IPS-18c (cell line): ENCODE data around the gene PTP4A2.

Experiments used
- H3K4me3 ChIP-seq: 2 replicates; pipeline ENCODE4 v1.7.0; 2013; ENCODE audit warnings: low read depth, mild to moderate bottlenecking, low read length, moderate library complexity; ENCODE audit not compliant: insufficient read depth
- H3K9me3 ChIP-seq: one replicate; pipeline ENCODE4 v1.6.1; 2013; ENCODE audit warnings: mild to moderate bottlenecking, low read length, moderate library complexity; ENCODE audit not compliant: control insufficient read depth, insufficient read depth

PTP4A2 gene

DNA sequence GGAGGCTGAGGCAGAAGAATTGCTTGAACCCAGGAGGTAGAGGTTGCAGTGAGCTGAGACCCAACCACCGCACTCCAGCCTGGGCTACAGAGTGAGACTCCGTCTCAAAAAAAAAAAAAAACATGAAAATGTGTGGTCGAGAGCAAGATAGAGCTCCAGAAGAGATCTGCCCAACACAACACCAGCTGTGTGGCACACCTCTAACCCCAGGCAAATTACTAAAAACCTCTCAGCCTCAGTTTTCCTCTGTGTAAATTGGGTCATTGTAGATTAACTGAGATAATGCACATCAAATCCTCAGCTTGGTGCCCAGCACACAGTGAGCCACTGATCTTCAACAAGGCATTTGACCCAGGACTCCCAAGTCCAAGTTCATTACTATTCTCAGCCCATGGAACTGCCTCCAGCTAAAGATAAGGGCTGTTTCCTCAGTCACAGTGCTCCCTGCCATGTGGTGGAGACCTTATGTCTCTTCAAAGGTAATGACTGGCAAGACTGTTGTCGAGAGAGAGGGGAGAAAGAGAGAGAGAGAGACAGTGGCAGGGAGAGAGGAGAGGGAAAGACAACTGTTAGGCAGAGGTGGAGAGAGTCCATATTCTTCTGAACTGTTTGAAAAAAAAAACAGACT lies 58.1 kb downstream of the PTP4A2 start:
- H3K9me3 ChIP-seq, result no peaks in the 10 kb centered on the region
- H3K4me3 ChIP-seq, result no peak overlapping the region

DNA sequence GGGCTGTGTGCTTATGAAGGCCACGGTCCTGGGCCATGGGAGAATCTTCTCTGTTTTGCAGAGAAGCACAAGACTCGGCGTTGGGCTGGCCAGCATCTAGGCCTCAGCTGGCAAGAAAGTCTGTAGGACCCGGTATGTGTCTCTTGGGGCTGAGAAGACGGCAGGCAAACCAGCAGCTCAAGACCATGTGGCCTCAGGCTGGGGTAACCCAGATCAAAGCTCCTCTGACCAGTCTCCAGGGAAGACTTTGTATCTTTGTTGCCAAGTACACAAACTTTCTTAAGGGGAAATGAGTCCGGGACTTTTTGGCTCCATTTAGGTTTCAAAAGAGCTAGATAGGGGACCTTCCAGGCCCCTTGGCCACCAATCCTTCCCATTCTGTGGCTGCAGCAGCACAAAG lies 60.1 kb downstream of the PTP4A2 start:
- no peaks in the 10 kb centered on the region for H3K9me3 ChIP-seq
- H3K4me3 ChIP-seq, result no peak overlapping the region

GRCh38 chr1:31877544-31877943 lies 60.6 kb downstream of the PTP4A2 start:
- no peak overlapping the region for H3K4me3 ChIP-seq
- no peaks in the 10 kb centered on the region for H3K9me3 ChIP-seq

- Histone ChIP-seq H3K9me3 (no peaks in the 10 kb centered on the region), H3K4me3 (no peak overlapping the region)
Observed at GRCh38 chr1:31875636-31876236, 62.4 kb downstream of the PTP4A2 start.

GRCh38 chr1:31874942-31875341 lies 63.2 kb downstream of the PTP4A2 start:
- no peak overlapping the region for H3K4me3 ChIP-seq
- no peaks in the 10 kb centered on the region for H3K9me3 ChIP-seq

- Histone ChIP-seq H3K4me3 (no peak overlapping the region), H3K9me3 (peaks cover 2% of the 10 kb centered on the region)
Observed at GRCh38 chr1:31872658-31873636, 65.2 kb downstream of the PTP4A2 start.

- Histone ChIP-seq H3K4me3 (no peak overlapping the region), H3K9me3 (peaks cover 2% of the 10 kb centered on the region)
Observed at GRCh38 chr1:31871703-31872102, 66.5 kb downstream of the PTP4A2 start.

- Histone ChIP-seq H3K9me3 (peaks cover 2% of the 10 kb centered on the region), H3K4me3 (no peak overlapping the region)
Observed at GRCh38 chr1:31870086-31870736, 68.0 kb downstream of the PTP4A2 start.

DNA sequence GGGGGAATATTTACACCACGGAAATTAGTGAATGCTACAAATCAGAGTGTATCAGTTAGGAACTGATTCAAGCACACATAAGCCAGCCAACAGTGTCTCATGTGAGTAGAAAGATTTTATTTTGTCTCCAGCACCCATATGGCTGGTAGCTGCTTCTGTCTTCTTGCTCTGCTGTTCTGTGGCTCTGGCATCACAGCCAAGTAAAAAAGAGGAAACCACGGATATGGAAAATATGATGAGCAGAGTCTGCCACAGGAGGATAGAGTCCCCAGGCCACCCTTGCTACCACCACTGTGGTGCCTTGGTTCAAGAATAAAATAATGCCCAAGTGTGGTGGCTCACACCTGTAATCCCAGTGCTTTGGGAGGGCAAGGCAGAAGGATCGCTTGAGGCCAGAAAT lies 68.7 kb downstream of the PTP4A2 start:
- Histone ChIP-seq H3K9me3 (peaks cover 2% of the 10 kb centered on the region), H3K4me3 (no peak overlapping the region)

DNA sequence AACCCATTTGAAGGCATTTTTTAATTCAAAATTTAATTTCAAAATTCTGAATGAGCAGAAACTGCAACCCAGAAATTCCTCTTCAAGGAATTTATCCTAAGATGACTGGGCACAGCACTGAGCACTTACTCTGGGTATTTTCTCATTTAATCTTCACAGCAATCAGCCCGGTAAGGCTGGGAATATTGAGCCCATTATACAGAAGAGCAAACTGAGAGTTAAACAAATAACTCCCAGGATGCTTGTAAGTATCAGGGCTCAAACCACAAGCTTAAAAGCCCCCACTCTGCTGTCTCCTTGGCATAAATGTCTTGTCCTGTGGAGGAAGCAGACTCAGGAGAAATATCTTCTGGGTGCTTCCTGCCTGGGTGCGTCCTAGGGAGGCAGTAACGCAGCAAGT lies 69.3 kb downstream of the PTP4A2 start:
- Histone ChIP-seq H3K4me3 (no peak overlapping the region), H3K9me3 (peaks cover 2% of the 10 kb centered on the region)

- H3K4me3 ChIP-seq, result no peak overlapping the region
- H3K9me3 ChIP-seq, result peaks cover 2% of the 10 kb centered on the region
Observed at GRCh38 chr1:31867546-31867945, 70.6 kb downstream of the PTP4A2 start.

DNA sequence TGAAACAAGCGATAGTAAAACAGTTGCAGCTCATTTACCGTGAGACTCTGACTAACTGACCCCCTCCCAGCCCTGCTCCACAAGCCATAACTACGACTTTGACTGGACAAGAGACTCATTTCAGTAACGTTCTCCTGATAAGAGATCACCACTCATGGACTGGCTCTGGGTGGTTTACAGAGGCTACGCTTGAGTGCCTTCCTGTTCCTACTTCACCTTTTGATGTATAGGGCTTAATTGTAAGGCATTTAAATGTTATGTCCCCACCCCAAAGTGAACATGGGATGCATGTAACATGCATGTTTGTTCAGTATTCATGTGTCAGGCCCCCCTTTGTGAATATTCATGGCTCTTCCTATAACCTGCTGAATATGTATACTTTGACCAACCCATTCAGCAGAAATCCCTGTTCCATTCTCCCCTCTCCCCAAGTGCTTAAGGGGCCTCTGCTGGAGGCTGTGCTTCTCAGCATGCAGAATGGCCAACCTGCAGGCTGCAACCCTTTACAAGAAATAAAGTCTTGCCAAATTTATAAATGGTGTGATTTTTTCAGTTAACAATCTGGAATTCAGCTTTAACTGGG lies 71.6 kb downstream of the PTP4A2 start:
- no peak overlapping the region for H3K4me3 ChIP-seq

DNA sequence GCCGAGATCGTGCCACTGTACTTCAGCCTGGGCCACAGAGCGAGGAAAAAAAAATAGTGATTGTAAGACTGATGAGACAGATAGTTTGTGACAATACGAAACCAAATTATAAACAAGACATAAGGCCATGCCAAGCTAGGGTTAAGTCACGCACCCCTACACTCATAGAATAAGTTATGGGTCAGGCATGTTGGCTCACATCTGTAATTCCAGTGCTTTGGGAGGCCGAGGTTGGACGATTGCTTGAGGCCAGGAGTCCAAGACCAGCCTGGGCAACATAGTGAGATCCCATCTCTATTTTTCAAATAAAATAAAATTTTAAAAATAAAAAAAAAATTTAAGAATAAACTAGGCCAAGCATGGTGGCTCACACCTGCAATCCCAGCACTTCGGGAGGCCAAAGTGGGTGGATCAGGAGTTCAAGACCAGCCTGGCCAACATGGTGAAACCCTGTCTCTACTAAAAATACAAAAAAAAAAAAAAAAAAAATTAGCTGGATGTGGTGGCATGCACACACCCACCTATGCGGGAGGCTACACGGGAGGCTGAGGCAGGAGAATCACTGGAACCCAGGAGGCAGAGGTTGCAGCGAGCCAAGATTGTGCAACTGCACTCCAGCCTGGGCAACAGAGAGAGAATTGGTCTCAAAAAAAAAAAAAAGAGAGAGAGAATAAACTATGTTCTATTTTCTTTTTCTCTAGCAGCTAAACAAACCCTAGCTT lies 72.3 kb downstream of the PTP4A2 start:
- no peak overlapping the region for H3K4me3 ChIP-seq

More for the DNA sequence above, 71.6 kb downstream of the PTP4A2 start:
- H3K9me3 ChIP-seq, result peaks cover 2% of the 10 kb centered on the region

GRCh38 chr1:31862071-31862470 lies 76.1 kb downstream of the PTP4A2 start:
- no peak overlapping the region for H3K4me3 ChIP-seq
- H3K9me3 ChIP-seq, result peaks cover 2% of the 10 kb centered on the region

More for the DNA sequence above, 72.3 kb downstream of the PTP4A2 start:
- H3K9me3 ChIP-seq, result peaks cover 2% of the 10 kb centered on the region

DNA sequence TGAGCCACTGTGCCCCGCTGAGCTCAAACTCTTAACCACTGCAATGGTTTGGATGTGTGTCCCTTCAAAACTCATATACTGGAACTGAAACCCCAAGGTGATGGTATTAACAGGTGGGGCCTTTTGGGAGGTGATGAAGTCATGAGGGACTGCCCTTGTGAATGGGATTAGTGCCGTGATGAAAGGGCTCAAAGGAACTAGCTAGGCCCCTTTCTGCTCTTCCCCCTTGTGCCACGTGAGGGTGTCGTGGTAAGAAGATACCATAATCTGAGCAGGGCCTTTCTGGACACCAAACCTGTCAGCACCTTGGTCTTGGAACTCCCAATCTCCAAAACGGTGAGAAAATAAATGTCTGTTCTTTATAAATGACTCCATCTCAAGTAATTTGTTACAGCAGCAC lies 76.8 kb downstream of the PTP4A2 start:
- H3K4me3 ChIP-seq, result no peak overlapping the region

DNA sequence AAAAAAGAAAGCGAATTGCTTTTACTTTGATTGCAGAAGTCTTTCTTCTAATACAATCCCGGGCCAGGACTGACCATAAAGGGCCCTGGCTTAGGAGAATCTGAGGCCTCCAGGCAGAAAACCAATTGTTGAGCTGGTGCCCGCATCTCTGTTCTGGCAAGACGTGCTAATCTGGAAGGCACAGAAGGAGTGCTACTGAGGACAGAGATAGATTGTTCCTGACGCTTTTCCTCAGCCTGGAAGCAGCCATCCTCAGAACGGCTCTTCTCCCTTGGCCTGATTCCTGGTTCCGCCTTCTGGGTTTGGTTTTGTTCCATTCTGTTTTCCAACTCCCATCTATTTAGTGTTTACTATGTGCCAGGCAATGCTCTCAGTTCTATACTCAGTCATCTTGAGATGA lies 77.6 kb downstream of the PTP4A2 start:
- Histone ChIP-seq H3K9me3 (peaks cover 2% of the 10 kb centered on the region), H3K4me3 (no peak overlapping the region)

More for the DNA sequence above, 76.8 kb downstream of the PTP4A2 start:
- peaks cover 2% of the 10 kb centered on the region for H3K9me3 ChIP-seq
